Measurements from ENCODE around the gene IPMK.
A peak's percentile ranks its signal among the peaks of the same experiment; 100 is the strongest.

The IPMK gene

DNA sequence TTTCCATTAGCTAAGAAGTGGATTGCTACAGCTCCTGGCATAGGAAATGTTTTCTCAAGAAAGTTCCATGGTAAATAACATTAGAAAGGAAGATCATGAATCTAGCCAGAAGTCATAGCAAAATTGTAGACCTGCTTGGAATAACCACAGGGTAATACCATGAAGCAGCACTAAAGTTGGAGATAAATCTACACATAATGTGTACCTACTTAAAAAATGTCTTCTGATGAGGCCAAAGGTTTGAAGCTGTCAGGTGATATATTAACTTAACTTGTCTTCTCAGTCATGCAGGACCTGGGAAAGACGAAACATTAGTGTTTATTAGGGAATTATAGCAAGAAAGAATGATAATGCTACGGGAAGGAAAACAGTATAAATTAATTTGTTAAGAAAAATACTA is 7.6 kb upstream of the IPMK start:
- TF ChIP-seq CREB1 (IDR thresholded peaks at IDR 0.05; ENCODE audit: low read depth) (no peak), ZBTB7A (IDR thresholded peaks at IDR 0.05; ENCODE audit: low read depth) (no peak), TCF12 (IDR thresholded peaks at IDR 0.05; ENCODE audit: low read depth) (no peak), NFIC (IDR thresholded peaks at IDR 0.05) (no peak), FOXM1 (IDR thresholded peaks at IDR 0.05; ENCODE audit: borderline replicate concordance, low read depth) (no peak), EP300 (IDR thresholded peaks at IDR 0.05; ENCODE audit: borderline replicate concordance) (no peak)
- TF ChIP-seq, protein P1, sequence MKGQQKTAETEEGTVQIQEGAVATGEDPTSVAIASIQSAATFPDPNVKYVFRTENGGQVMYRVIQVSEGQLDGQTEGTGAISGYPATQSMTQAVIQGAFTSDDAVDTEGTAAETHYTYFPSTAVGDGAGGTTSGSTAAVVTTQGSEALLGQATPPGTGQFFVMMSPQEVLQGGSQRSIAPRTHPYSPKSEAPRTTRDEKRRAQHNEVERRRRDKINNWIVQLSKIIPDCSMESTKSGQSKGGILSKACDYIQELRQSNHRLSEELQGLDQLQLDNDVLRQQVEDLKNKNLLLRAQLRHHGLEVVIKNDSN (IDR thresholded peaks at IDR 0.05) = no peak

DNA sequence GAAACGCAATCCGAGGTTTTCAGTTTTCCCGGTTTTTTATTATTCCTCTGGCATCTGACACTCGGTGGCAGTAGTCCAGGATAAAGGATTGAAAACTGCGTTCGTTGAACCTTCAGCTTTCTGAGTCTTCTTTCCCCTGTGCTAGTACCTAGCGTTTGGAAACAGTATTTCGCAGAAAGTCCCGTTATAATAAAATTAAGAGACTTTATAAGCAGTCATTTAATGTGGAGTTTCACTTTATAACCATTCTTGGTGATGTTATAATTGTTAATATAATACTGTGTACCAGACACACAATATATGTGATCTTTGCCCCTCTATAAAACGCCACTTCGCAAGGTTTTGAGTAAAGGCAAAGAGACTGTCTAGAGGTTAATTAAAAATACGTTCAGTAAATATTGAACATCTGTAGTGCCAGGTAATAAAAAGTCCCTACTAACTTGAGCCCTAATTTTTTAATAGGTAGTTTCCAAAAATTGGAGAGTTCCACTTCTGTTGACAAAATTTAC is 2.1 kb upstream of the IPMK start:
- TF ChIP-seq NFIC (IDR thresholded peaks at IDR 0.05) (no peak), TCF12 (IDR thresholded peaks at IDR 0.05; ENCODE audit: low read depth) (no peak), RAD21 (IDR thresholded peaks at IDR 0.05; ENCODE audit: low read depth) (no peak), TEAD4 (IDR thresholded peaks at IDR 0.05) (no peak), EGR1 (IDR thresholded peaks at IDR 0.05) (no peak), EP300 (IDR thresholded peaks at IDR 0.05; ENCODE audit: borderline replicate concordance) (no peak)

DNA sequence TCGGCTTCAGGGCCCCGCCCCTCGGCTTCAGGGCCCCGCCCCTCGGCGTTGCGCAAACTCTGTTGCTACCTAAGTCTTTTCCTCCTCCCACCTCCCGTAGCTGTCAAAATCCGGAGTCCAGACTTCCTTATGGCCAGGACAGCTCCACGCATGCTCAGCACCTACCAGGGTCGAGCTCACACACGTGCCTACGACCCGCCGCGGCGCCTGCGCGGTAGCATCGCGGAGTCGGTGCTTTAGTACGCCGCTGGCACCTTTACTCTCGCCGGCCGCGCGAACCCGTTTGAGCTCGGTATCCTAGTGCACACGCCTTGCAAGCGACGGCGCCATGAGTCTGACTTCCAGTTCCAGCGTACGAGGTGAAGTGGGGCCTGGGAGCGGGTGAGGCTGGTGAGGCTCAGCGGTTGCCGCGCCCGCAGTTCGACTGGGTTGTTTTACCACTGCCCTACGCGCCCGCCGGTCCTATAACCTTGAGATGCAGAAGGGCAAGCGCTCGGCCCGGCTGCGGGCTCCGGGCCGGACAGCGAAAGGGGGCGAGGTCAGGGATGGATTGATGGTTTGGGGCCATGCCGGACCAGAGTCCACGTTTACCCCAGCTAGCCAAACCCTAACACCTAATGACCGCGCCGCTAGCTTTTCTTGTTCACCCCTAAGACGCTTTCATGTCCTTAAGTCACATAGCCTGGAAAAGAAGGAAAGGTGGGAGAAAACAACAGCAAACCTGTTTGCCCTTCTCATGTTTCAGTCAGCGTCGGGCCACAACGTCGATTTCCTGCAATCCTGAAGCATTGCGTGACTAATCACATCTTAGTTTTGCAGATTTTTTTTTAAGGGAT is 1.5 kb upstream of the IPMK start, which contains the start of gene CISD1:
Gene CISD1, plus strand, starts transcription at position 217 of the 836 bp plus-strand sequence. Its CDS starts 112 bp downstream, at position 329.
- 0 out of 2 replicates have a peak, but pooled peaks have one; percentile 3 for TF ChIP-seq TEAD4 (IDR thresholded peaks at IDR 0.05)
- no peak; the same call in 1 of the 2 replicates for TF ChIP-seq CREB1 (IDR thresholded peaks at IDR 0.05; ENCODE audit: low read depth)
- TF ChIP-seq, protein P2, sequence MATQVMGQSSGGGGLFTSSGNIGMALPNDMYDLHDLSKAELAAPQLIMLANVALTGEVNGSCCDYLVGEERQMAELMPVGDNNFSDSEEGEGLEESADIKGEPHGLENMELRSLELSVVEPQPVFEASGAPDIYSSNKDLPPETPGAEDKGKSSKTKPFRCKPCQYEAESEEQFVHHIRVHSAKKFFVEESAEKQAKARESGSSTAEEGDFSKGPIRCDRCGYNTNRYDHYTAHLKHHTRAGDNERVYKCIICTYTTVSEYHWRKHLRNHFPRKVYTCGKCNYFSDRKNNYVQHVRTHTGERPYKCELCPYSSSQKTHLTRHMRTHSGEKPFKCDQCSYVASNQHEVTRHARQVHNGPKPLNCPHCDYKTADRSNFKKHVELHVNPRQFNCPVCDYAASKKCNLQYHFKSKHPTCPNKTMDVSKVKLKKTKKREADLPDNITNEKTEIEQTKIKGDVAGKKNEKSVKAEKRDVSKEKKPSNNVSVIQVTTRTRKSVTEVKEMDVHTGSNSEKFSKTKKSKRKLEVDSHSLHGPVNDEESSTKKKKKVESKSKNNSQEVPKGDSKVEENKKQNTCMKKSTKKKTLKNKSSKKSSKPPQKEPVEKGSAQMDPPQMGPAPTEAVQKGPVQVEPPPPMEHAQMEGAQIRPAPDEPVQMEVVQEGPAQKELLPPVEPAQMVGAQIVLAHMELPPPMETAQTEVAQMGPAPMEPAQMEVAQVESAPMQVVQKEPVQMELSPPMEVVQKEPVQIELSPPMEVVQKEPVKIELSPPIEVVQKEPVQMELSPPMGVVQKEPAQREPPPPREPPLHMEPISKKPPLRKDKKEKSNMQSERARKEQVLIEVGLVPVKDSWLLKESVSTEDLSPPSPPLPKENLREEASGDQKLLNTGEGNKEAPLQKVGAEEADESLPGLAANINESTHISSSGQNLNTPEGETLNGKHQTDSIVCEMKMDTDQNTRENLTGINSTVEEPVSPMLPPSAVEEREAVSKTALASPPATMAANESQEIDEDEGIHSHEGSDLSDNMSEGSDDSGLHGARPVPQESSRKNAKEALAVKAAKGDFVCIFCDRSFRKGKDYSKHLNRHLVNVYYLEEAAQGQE (IDR thresholded peaks at IDR 0.05; ENCODE audit: low read depth) = no peak
- TF ChIP-seq NFIC (IDR thresholded peaks at IDR 0.05) = peak; percentile 21
- TF ChIP-seq FOXM1 (IDR thresholded peaks at IDR 0.05; ENCODE audit: borderline replicate concordance, low read depth) = no peak
- no peak for TF ChIP-seq EGR1 (IDR thresholded peaks at IDR 0.05)
- TF ChIP-seq TAF1 (IDR thresholded peaks at IDR 0.05; ENCODE audit: low read depth) = peak; percentile 65; the same call in 1 of the 2 replicates
- TF ChIP-seq RAD21 (IDR thresholded peaks at IDR 0.05; ENCODE audit: low read depth) = no peak
- TF ChIP-seq, protein P3, sequence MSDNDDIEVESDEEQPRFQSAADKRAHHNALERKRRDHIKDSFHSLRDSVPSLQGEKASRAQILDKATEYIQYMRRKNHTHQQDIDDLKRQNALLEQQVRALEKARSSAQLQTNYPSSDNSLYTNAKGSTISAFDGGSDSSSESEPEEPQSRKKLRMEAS (IDR thresholded peaks at IDR 0.05) = peak; percentile 99
- peak; percentile 16; the same call in 1 of the 2 replicates for TF ChIP-seq EP300 (IDR thresholded peaks at IDR 0.05; ENCODE audit: borderline replicate concordance)
- TF ChIP-seq CEBPB (IDR thresholded peaks at IDR 0.05) = peak; percentile 97
- TF ChIP-seq ZBTB7A (IDR thresholded peaks at IDR 0.05; ENCODE audit: low read depth) = 0 out of 2 replicates have a peak, but pooled peaks have one; percentile 15
- TF ChIP-seq YY1 (IDR thresholded peaks at IDR 0.05; ENCODE audit: low read depth) = peak; percentile 58
- TF ChIP-seq TCF12 (IDR thresholded peaks at IDR 0.05; ENCODE audit: low read depth) = peak; percentile 63; the same call in 1 of the 2 replicates
- TF ChIP-seq, protein P1 (IDR thresholded peaks at IDR 0.05) = peak; percentile 79

DNA sequence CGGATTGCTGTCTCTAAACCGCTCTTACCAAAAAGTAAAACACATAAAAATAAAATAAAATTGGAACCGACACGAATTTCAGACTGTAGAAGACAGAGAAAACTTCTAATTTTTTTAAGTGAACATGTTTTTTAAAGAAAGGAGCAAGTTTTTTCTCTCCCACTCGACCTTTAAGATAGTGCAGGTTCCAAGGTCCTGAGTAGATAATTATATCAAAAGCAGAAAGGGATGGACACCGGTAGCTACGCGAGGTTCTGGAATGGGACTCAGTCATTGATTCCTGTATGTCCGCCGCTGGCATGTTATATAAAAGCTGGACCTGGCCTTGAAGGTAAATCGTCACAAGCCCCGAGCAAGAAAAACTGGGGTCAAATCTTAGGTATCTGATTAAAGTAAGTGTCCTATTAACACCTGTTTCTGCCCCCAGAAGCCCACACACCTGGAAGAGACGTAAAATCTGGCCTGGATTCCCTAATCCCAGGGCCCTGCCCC is 806 bp upstream of the IPMK start:
- TF ChIP-seq CREB1 (IDR thresholded peaks at IDR 0.05; ENCODE audit: low read depth) = no peak
- no peak for TF ChIP-seq TEAD4 (IDR thresholded peaks at IDR 0.05)
- TF ChIP-seq ZBTB7A (IDR thresholded peaks at IDR 0.05; ENCODE audit: low read depth) = 0 out of 2 replicates have a peak, but pooled peaks have one; percentile 25

DNA sequence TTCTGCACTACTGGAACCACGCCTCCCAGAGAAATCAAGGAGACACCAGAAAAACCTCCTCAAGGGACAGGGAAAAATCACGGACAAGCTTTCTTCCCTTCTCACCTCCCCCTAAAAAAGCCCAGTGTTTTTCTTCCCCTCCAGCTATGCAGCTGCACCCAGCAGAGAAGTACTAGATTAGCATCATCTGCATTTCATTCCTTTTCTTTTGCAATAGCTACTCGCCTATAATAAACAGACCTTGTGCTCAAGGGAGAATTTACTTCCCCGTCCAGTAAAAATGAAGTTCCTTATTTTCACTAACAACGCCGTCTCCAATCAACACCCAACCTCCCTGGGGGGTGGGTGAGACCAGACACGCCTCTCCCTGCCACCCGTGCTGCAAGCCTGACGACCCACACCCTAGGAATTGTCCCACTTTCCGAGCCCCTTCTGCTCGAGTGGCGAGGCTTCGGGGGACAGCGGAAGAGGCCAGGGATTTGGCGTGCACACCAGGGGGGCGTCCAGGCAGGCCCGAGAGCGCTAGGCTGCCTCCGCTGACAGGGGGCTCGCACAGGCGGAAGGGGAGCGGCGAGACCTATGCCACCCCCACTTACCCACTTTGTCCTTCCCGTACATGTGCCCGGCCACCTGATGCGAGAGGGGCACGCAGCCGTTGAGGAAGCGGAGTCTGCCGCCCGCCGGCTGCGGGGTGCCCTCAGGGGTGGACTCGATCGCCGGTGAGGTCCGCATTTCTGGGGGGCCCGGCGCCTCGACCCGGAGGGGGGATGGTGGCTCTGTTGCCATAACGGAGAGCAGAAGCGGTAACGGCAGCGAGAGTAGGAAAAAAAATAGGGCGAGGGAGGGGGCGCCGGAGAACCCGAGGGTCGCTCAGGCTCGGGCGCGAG is 625 bp downstream of the IPMK start:
- TF ChIP-seq EGR1 (IDR thresholded peaks at IDR 0.05) (peak; percentile 9; the same call in 1 of the 2 replicates), TCF12 (IDR thresholded peaks at IDR 0.05; ENCODE audit: low read depth) (no peak), ZBTB7A (IDR thresholded peaks at IDR 0.05; ENCODE audit: low read depth) (peak; percentile 92)

DNA sequence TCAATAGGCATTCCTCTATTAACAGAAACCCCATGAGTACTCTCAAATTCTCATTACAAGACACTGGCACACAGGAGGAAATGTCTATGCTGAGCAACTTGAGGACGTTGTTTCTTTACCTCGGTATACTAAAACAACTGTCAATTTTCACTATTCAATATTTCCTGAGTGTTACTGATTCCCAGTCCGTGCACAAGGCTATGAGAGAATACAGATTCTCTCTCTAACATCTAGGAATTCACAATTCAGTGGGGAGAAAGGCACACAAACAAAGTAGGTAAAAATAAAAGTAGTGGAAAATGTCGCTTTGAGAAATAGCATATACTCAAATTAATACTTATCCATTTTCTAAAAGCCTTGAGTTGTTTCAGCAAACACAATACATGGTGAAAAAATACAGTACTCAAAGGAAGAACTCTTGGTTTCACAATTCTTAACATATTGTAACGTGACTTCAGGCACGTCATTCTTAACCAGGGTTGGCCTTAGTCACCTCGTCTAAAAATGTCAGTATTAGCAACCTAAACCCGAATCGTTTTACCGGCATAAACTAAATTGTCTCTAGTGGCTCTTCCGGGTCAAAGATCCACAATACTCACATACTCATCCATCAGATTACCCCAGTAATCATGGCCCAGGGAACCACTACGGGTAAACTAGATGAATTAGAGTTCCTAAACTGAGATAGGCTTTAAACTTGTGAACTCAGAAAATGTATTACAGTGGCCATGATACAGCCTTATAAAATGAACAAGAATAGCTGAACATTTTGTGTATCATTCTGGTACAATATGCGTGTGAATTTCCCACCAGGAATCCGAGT is 1.5 kb downstream of the IPMK start:
- TF ChIP-seq TAF1 (IDR thresholded peaks at IDR 0.05; ENCODE audit: low read depth) = no peak
- TF ChIP-seq CEBPB (IDR thresholded peaks at IDR 0.05) = no peak
- TF ChIP-seq EP300 (IDR thresholded peaks at IDR 0.05; ENCODE audit: borderline replicate concordance) = no peak
- TF ChIP-seq, protein P1 (IDR thresholded peaks at IDR 0.05) = no peak
- no peak for TF ChIP-seq CREB1 (IDR thresholded peaks at IDR 0.05; ENCODE audit: low read depth)
- TF ChIP-seq NFIC (IDR thresholded peaks at IDR 0.05) = no peak
- no peak for TF ChIP-seq EGR1 (IDR thresholded peaks at IDR 0.05)
- TF ChIP-seq TEAD4 (IDR thresholded peaks at IDR 0.05) = no peak

Data from Ishikawa (cell line).